Esophagus squamous epithelium (tissue), 4 donors: ENCODE data around the gene SLC24A3.

Experiments used
- CTCF ChIP-seq, 6 experiments: fragments of 450-650 bp in 4 of 6; fragments of 200-600 bp in 2 of 6; sonication (generic) in 2 of 6; IDR thresholded peaks; one replicate each; pipeline ENCODE4 v1.5.1; 2016 to 2019; ENCODE audit warnings: antibody characterized with exemption in 6 of 6, mild to moderate bottlenecking in 4 of 6, moderate library complexity in 4 of 6
- POLR2A ChIP-seq, 4 donors: fragments of 450-650 bp; IDR thresholded peaks; one replicate each; pipeline ENCODE4 v1.6.1; 2017; ENCODE audit warnings: antibody characterized with exemption in 4 of 4, mild to moderate bottlenecking in 4 of 4, moderate library complexity in 3 of 4

GRCh38 chr20:19727251-19727847, 514.9 kb downstream of the SLC24A3 start:
- no peak for TF ChIP-seq CTCF (IDR thresholded peaks at IDR 0.05)
- no peak for TF ChIP-seq POLR2A (IDR thresholded peaks at IDR 0.05)
